Vagina (tissue), 2 donors: ENCODE results near the gene GSC2.

ENCODE experiments used
- POLR2A ChIP-seq, 2 donors: fragments of 450-650 bp; IDR thresholded peaks; one replicate each; pipeline ENCODE4 v1.6.1; 2017; ENCODE audit warnings: antibody characterized with exemption in 2 of 2, mild to moderate bottlenecking in 2 of 2, moderate library complexity in 2 of 2
- TF ChIP-seq, protein P1 (sequence below), 3 experiments: fragments of 450-650 bp in 2 of 3; fragments of 200-600 bp in 1 of 3; sonication (generic) in 1 of 3; IDR thresholded peaks; one replicate each; pipeline ENCODE4 v1.5.1; 2017 to 2019; ENCODE audit warnings: antibody characterized with exemption in 3 of 3, mild to moderate bottlenecking in 2 of 3, moderate library complexity in 2 of 3

DNA sequence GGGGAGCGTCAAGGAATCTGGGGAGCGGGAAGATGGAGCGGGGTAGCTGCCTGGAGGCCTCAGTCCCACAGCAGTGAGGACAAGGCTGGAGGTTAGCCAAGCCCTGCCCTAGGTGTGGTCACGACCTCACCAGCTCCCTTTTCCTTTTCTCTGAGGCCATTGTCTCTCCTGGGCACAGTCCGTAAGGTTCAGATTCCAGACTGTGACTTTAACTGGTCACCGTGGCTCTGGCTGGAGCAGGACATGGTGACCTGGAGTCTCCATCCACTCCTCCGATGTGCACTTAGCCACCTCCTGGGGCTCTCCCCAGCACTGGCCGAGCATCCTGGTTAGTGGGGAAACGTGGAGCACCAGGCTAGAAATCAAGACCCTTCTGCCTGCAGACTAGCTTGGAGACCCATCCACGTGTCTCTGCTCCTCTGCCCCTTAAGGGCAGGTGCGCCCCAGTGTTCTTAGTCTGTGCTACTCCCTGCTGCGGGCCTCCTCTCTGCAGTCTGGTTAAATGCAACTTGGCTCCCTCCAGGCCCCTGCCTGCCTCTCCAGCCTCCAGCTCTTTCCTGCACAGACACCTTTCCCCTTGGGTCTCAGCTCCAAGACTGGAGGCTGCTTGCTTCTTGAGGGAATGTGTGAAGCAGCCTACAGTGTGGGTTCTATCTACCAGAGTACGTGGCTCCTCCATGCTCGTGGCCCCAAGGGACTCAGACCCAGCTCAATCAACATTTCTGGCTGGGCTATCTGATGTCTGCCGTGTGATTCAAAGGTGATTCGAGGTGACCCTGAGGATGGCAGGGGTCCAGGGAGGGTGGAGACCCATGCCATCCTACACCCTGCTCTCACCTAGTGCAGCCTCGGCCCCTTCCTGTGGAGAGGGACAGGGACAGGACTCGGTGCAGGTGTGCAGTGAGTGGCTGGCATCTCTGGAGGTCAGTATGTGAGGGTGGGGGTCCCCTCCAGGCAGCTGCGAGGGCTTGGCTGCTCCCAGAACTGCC is 23.2 kb upstream of the GSC2 start:
- TF ChIP-seq, protein P1, sequence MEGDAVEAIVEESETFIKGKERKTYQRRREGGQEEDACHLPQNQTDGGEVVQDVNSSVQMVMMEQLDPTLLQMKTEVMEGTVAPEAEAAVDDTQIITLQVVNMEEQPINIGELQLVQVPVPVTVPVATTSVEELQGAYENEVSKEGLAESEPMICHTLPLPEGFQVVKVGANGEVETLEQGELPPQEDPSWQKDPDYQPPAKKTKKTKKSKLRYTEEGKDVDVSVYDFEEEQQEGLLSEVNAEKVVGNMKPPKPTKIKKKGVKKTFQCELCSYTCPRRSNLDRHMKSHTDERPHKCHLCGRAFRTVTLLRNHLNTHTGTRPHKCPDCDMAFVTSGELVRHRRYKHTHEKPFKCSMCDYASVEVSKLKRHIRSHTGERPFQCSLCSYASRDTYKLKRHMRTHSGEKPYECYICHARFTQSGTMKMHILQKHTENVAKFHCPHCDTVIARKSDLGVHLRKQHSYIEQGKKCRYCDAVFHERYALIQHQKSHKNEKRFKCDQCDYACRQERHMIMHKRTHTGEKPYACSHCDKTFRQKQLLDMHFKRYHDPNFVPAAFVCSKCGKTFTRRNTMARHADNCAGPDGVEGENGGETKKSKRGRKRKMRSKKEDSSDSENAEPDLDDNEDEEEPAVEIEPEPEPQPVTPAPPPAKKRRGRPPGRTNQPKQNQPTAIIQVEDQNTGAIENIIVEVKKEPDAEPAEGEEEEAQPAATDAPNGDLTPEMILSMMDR (IDR thresholded peaks at IDR 0.05): no peak
- TF ChIP-seq POLR2A (IDR thresholded peaks at IDR 0.05): no peak
